ENCODE measurements around the gene GCK. TPM values are rescaled to one million over a fixed set of nuclear protein-coding genes. Genes with fewer than 3 reads are reported as not detected.

GCK gene
- total and polyA plus RNA-seq, 4 donors = 0.09 to 12.7 (median 0.44) TPM

GRCh38 chr7:44183386-44183785, 5.9 kb downstream of the GCK start:
- Histone ChIP-seq H3K9me3 (ENCODE audit: control insufficient read depth in 4 of 4, low read length in 3 of 4) (peaks cover 6 to 16% (median 12%) of the 10 kb centered on the region in 4 donors), H3K27ac (ENCODE audit: low read depth in 1 of 2, low read length in 2 of 2) (no peak overlapping the region), H3K36me3 (ENCODE audit: control insufficient read depth in 4 of 4, insufficient read depth in 3 of 4, low read depth in 1 of 4, low read length in 3 of 4) (no peaks in the 10 kb centered on the region), H3K4me3 (ENCODE audit: low read depth in 1 of 3, low read length in 3 of 3) (no peak overlapping the region), H3K4me1 (ENCODE audit: control insufficient read depth in 4 of 4, insufficient read depth in 4 of 4, low read length in 3 of 4) (peaks cover 0 to 8% (median 4%) of the 10 kb centered on the region in 4 donors), H3K9ac (ENCODE audit: low read depth in 1 of 2, low read length in 2 of 2) (no peak overlapping the region), H3K27me3 (ENCODE audit: control insufficient read depth in 4 of 4, insufficient read depth in 4 of 4, low read length in 3 of 4) (no peaks in the 10 kb centered on the region)
- no peak for DNase-seq (ENCODE audit: low spot score)
- 53% methylated on average over 2 of the region's 2 CpGs for WGBS
- TF ChIP-seq REST (IDR thresholded peaks at IDR 0.05) (no peak), GABPA (IDR thresholded peaks at IDR 0.05 in 1 of 2, conservative IDR thresholded peaks at IDR 0.05 in 1 of 2) (no peak), RXRA (IDR thresholded peaks at IDR 0.05) (no peak), CTCF (IDR thresholded peaks at IDR 0.05; ENCODE audit: low read depth, low read length, missing input control) (no peak), JUND (IDR thresholded peaks at IDR 0.05) (no peak), ATF3 (IDR thresholded peaks at IDR 0.05) (no peak), FOXA2 (IDR thresholded peaks at IDR 0.05) (no peak), TAF1 (conservative IDR thresholded peaks at IDR 0.05) (no peak), EGR1 (IDR thresholded peaks at IDR 0.05; ENCODE audit: low read depth in 2 of 2) (no peak), YY1 (IDR thresholded peaks at IDR 0.05) (no peak), RAD21 (IDR thresholded peaks at IDR 0.05) (no peak), MAX (IDR thresholded peaks at IDR 0.05) (no peak), SP1 (IDR thresholded peaks at IDR 0.05) (no peak), HNF4G (IDR thresholded peaks at IDR 0.05) (no peak), ZBTB33 (IDR thresholded peaks at IDR 0.05) (no peak), HNF4A (conservative IDR thresholded peaks at IDR 0.05) (no peak), NR2F2 (IDR thresholded peaks at IDR 0.05) (no peak), FOXA1 (IDR thresholded peaks at IDR 0.05) (no peak)
